Right lung (tissue), 10 donors: ENCODE data around the gene GSTP1. TPM values are rescaled to one million over a fixed set of nuclear protein-coding genes. Genes with fewer than 3 reads are reported as not detected.
A peak's percentile ranks its signal among the peaks of the same experiment; 100 is the strongest.
"Not testable (repeated sequence)": the region's sequence is repeated elsewhere in the genome, so short reads cannot be mapped to it uniquely, and the experiment has no call there.

Experiments
- DNase-seq, 2 donors: peaks; one replicate each; pipeline ENCODE4 v3.0.0-alpha.2; 2013
- long read RNA-seq, 8 donors: transcript quantifications; one replicate each; lab custom pipeline, GENCODE V29; 2026
- polyA plus RNA-seq, 5 donors: library from polyadenylated mRNA; unstranded; fragments of 120-200 nt; gene quantifications; one replicate each; pipeline versions ENCODE4 v1.2.1 to v1.2.3, GENCODE V29; 2013; ENCODE audit warnings: inconsistent platforms in 1 of 5, low replicate concordance in 1 of 5; ENCODE audit not compliant: insufficient read length in 5 of 5, insufficient read depth in 1 of 5

GSTP1 gene
- polyA plus RNA-seq: 1,000 to 10,000 TPM in 1 of 5 donors, 100 to 1,000 TPM in 4; 653 to 1,043 (median 745) TPM
- long read RNA-seq, donor 1, transcript GSTP1-202 (7 exons, 961 nt): major isoform, 888 of 1,457 reads
- long read RNA-seq, donor 1, transcript GSTP1-203 (3 exons, 736 nt): minor isoform, 103 of 1,457 reads
- long read RNA-seq, donor 1, partial matches to known transcripts: 445 of 1,457 reads
- long read RNA-seq, donor 1, other reads (novel, unspliced or antisense): 17 of 1,457 reads
- long read RNA-seq, donor 2, transcript GSTP1-202 (7 exons, 961 nt): major isoform, 445 of 592 reads
- long read RNA-seq, donor 2, transcript GSTP1-203 (3 exons, 736 nt): minor isoform, 34 of 592 reads
- long read RNA-seq, donor 2, partial matches to known transcripts: 113 of 592 reads
- long read RNA-seq, donor 2, other reads (novel, unspliced or antisense): 0 of 592 reads
- long read RNA-seq, donor 3, transcript GSTP1-202 (7 exons, 961 nt): major isoform, 657 of 983 reads
- long read RNA-seq, donor 3, transcript GSTP1-203 (3 exons, 736 nt): minor isoform, 89 of 983 reads
- long read RNA-seq, donor 3, partial matches to known transcripts: 232 of 983 reads
- long read RNA-seq, donor 3, other reads (novel, unspliced or antisense): 5 of 983 reads
- long read RNA-seq, donor 4, transcript GSTP1-202 (7 exons, 961 nt): major isoform, 285 of 454 reads
- long read RNA-seq, donor 4, transcript GSTP1-203 (3 exons, 736 nt): minor isoform, 32 of 454 reads
- long read RNA-seq, donor 4, partial matches to known transcripts: 129 of 454 reads
- long read RNA-seq, donor 4, other reads (novel, unspliced or antisense): 6 of 454 reads
- long read RNA-seq, donor 5, transcript GSTP1-203 (3 exons, 736 nt): minor isoform, 35 of 1,122 reads
- long read RNA-seq, donor 5, transcript GSTP1-202 (7 exons, 961 nt): major isoform, 784 of 1,122 reads
- long read RNA-seq, donor 5, partial matches to known transcripts: 291 of 1,122 reads
- long read RNA-seq, donor 5, other reads (novel, unspliced or antisense): 11 of 1,122 reads
- long read RNA-seq, donor 6, transcript GSTP1-202 (7 exons, 961 nt): major isoform, 807 of 1,154 reads
- long read RNA-seq, donor 6, transcript GSTP1-203 (3 exons, 736 nt): minor isoform, 40 of 1,154 reads
- long read RNA-seq, donor 6, partial matches to known transcripts: 286 of 1,154 reads
- long read RNA-seq, donor 6, other reads (novel, unspliced or antisense): 16 of 1,154 reads
- long read RNA-seq, donor 7, transcript GSTP1-202 (7 exons, 961 nt): major isoform, 294 of 718 reads
- long read RNA-seq, donor 7, transcript GSTP1-203 (3 exons, 736 nt): minor isoform, 35 of 718 reads
- long read RNA-seq, donor 7, partial matches to known transcripts: 389 of 718 reads
- long read RNA-seq, donor 7, other reads (novel, unspliced or antisense): 0 of 718 reads
- long read RNA-seq, donor 8, transcript GSTP1-203 (3 exons, 736 nt): minor isoform, 20 of 364 reads
- long read RNA-seq, donor 8, transcript GSTP1-202 (7 exons, 961 nt): major isoform, 240 of 364 reads
- long read RNA-seq, donor 8, partial matches to known transcripts: 99 of 364 reads
- long read RNA-seq, donor 8, other reads (novel, unspliced or antisense): 5 of 364 reads

- peak; percentile 91 to 92 for DNase-seq
Observed at GRCh38 chr11:67583247-67584204, at the start of gene GSTP1. GSTP1 (plus strand) TSS chr11:67583812; CDS start chr11:67583844, 32 bp downstream.

- no peak for DNase-seq
Observed at GRCh38 chr11:67534070-67534679, 49.4 kb upstream of the GSTP1 start.

GRCh38 chr11:67535561-67535960, 48.1 kb upstream of the GSTP1 start:
- DNase-seq: no peak

GRCh38 chr11:67538306-67538705, 45.3 kb upstream of the GSTP1 start:
- no peak for DNase-seq

- no peak for DNase-seq
Observed at GRCh38 chr11:67538823-67539505, 44.6 kb upstream of the GSTP1 start.

- DNase-seq: no peak
Observed at GRCh38 chr11:67539550-67539949, 44.1 kb upstream of the GSTP1 start.

GRCh38 chr11:67541198-67541597, 42.4 kb upstream of the GSTP1 start:
- no peak for DNase-seq

GRCh38 chr11:67542169-67542568, 41.4 kb upstream of the GSTP1 start:
- no peak for DNase-seq

GRCh38 chr11:67542971-67543370, 40.6 kb upstream of the GSTP1 start:
- no peak for DNase-seq

GRCh38 chr11:67543585-67543984, 40.0 kb upstream of the GSTP1 start:
- DNase-seq: no peak

- no peak for DNase-seq
Observed at GRCh38 chr11:67544616-67545242, 38.9 kb upstream of the GSTP1 start.

- peak; percentile 19 to 50 for DNase-seq
Observed at GRCh38 chr11:67545280-67545679, 38.3 kb upstream of the GSTP1 start.

- not testable (repeated sequence) for DNase-seq
Observed at GRCh38 chr11:67548112-67548511, 35.5 kb upstream of the GSTP1 start.

GRCh38 chr11:67548555-67549110, 35.0 kb upstream of the GSTP1 start:
- DNase-seq: no peak

- no peak for DNase-seq
Observed at GRCh38 chr11:67551127-67551526, 32.5 kb upstream of the GSTP1 start.

GRCh38 chr11:67551697-67552096, 31.9 kb upstream of the GSTP1 start:
- DNase-seq: not testable (repeated sequence)

- no peak for DNase-seq
Observed at GRCh38 chr11:67556244-67556643, 27.4 kb upstream of the GSTP1 start.
